Hypothalamus (tissue), 51 donors: ENCODE results near the gene DLX2.
"Not testable (repeated sequence)": the region's sequence is repeated elsewhere in the genome, so short reads cannot be mapped to it uniquely, and the experiment has no call there.

ENCODE experiments used
- DNase-seq, 51 donors: peaks; one replicate each; lab custom pipeline; 2025; lab: John Stamatoyannopoulos, UW

DLX2 gene

DNA sequence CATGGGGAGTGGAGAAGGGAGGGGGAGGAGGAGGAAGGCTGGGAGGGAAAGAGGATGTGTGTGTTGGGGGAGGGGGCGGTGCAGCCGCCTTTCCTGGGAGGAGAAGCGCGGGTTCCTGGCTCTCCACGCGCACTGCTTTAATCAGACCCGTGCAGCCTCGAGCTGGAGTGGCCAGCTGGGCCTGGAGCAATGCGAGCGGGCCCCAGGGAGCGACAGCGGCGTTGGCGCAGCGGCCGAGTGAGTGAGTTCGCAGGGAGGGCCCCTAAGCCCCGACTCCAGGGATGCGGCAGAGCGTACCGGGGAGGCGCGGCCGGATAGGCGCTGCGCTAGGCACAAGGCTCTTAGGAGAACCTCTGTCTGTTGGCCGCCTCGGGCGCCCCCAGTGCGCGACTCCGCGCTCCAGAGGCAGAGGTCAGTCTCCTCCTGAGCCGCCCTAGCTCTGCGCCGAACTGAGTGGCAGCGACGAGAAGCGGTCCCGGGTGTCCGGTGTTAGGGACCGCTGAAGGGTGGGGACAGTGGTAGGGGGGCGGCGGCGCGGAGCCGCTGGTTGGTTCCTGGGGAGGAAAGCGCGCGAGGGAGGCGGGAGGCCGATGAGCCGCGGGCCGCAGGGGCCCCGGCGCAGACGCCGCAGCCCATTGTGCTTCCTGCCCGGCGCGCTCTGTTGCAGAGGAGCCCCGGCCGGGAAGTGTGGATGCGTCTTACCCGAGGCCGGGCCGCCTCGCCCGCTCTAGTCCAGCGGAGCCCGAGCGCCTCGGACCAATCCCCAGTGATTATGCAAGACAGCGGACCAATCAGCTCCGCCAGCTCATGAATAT is 17.8 kb downstream of the DLX2 start:
- DNase-seq = peak in 32 of 51 donors; percentile 7 to 74 (median 46)

DNA sequence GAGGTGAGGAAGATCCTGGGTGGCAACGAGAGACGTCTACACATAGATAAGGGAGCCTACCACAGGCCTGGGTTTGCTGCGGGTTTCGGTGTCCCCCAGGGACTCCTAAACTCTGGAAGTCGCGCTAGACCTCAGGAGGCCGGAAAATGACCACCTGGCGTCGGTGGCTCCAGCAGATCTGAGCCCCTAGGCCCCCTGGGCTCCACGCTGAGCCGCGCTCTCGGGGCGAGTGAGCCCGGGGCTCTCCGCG is 18.4 kb downstream of the DLX2 start:
- DNase-seq = no peak

DNA sequence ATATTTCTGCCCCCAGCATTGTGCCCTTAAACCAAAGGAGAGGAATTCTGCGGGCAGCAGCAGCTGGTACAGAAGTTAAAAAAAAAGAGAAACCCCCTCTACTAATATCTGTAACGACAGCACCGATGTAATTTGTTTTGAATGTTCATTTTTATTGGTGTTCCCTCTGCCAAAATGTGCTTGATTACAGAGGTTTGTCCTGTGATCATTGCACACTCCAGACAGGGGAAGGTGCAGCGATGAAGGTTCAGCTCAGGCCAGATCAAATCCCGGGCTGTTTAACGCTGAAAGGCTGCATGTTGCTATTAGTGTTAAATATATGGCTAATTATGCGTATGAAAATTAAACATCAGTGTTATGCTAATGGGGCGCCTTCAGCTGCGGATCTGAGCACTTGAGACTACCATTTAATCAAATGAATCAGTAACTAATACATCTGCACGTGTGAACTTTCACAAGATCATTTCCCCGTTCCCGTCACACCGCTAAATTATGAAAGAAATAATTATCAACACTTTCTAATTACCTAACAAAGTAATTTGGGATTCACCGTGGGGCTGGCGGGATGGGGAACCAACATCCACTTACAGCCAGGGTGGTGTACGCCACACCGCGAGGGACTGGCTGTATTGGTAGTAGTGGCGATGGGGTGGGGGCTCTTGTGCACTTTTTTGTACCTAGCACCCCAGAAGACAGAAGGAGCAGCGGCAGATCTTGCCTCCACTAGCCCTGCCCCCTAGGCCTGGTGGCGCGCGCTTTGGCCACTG is 18.9 kb downstream of the DLX2 start:
- DNase-seq = no peak

DNA sequence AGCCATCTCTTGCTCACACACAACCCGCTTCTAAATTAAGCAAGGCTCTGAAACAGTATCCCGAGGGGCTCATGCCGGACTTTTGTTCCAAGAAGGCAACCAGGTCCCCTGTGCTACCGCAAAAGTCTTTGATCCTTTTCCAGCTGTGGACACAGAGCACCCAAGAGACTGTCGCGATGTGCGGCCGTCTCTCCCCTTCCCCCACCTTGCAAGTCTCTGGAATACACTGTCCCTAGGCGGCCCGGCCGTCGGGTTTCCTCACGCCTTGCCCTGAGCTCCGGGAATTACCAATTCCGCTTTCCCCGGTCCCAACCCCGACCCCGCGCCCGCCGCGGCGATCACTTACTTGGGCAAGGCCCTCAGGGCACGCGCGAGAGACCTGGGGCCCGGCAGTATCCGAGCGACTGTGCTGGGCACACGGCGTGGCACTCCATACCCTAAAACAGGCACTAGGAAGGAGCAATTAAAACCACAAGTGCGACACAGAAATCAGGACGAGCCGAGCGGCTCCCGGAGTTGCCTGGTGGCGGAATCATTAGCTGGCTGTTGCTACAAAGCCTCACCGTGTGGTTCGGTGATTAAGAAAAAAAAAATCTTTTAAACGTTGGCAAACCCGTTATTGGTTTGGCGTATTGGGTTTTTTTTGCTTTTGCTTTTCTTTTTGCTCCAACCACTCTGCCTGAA is 19.6 kb downstream of the DLX2 start:
- DNase-seq = no peak

DNA sequence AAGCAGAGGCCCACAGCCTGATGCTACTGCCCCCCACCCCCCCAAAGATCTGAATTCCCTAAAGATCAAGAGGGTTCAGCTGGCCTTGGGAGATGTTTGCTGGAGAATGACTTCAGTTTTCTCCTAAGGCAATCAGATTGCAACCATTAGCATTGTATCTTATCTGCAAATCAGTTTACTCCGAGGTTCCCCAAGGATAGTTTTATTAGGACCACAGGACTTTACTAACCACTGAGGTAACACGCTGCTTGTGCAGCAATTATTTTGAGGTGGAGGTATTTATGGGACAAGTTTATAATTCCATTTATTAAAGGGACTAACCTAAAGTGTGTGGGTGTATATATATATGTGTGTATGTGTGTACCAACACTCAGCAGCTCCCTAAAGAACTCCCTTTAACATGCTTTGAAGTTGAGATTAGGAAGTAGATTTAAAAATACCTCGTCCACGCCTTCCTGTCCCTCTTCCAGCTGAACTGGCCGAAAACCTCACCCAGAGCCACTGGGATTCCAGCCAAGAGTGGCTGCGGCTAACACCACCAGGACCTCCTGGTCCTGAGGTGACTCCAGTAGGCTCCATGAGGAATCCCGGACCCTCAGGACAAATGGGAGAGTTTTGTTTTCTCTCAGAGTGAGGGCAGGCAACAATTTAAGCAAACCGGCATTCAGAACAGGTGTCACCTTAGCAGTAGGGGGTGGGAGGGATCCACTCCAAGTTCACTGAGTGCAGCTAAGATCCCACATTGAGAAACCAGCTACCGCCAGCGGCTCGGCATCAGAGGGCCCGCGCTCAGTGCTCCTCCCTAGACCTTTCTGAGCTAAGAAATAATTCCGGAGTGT is 20.4 kb downstream of the DLX2 start:
- no peak for DNase-seq

DNA sequence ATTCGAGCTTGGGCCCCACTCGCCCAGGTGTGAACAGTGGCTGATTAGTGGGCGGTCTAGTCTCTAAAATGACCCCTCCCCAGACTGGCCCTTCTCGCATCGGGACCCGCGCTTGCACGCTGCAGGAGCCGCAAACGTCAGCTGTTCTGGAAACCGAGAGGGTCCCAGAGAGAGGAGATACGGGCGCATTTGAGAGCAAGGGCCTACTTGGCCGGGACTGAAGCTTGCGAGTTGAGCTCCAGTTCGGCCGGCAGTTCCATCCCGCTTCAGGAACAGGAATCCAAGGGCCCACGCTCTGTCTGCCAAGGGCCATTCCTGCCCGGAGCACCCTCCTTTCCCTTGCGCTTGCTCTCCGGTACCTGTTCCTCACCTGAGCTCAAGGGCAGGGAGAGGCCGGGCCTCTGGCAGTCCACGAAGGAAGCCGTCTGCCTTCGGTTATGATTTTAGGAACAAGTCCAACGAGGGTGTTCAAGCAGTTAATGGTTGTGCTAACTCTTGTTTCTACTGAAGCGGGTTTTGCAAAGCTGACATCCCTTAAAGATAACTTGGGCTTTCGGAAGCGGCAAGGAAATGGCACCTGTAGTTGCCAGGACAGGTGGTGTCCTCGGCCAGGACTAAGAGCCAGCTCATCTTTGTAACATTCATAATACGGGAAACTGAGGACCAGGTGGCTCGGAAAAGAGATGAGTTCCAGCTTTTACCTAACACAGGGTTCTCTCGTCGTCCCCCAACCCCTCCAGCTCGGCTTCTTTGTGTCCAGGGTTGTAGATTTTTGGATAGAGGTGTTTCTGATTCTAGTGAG is 21.3 kb downstream of the DLX2 start:
- DNase-seq = no peak

DNA sequence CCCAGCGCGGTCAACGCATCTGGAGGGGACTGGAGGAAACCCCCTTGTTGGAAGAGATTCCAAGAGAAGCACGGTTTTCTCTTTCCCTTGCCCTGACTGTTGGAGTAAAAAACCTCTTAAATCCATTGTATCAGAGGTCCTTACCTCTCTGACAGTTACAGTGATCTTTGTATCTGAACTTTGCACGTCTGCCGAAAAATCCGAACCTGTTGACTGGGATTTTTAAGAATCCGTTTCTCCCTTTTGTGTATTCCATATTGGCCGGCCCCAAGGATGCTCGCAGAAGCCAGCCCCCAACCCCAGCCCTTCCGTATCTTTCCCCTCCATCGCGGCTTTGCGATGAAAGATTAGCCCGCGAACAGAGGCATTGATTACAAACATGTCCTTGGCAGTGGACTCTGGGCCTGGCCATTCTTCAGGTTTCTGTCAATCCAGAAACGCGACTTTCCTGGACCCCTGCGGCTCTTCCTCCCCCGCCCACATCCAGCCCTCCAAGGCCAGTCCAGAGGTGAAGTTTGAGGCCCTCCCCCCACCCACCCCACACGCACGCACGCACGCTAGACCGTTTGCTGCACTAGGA is 22.0 kb downstream of the DLX2 start:
- DNase-seq = no peak

DNA sequence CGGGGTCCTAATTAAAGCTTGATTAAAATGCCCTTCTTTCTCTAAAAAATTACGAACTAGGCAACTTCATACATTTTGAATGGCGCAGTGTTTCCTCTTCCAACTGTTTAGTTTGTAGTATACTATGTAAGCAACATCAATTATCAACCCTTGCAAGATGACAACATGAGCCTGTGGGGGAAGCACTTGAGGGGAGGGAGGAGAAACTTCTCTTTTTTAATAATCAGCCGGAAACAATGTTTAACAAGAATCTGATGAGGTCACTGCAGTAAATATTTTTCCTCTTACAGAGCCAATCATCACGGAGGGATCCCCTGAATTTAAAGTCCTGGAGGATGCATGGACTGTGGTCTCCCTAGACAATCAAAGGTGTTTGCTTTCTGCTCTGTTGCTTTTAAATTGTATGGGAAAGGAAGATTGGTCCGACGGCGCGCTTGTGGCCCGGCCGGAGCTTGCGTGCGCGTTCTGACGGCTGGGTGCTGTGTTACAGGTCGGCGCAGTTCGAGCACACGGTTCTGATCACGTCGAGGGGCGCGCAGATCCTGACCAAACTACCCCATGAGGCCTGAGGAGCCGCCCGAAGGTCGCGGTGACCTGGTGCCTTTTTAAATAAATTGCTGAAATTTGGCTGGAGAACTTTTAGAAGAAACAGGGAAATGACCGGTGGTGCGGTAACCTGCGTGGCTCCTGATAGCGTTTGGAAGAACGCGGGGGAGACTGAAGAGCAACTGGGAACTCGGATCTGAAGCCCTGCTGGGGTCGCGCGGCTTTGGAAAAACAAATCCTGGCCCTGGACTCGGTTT is 22.7 kb downstream of the DLX2 start:
- DNase-seq = no peak

DNA sequence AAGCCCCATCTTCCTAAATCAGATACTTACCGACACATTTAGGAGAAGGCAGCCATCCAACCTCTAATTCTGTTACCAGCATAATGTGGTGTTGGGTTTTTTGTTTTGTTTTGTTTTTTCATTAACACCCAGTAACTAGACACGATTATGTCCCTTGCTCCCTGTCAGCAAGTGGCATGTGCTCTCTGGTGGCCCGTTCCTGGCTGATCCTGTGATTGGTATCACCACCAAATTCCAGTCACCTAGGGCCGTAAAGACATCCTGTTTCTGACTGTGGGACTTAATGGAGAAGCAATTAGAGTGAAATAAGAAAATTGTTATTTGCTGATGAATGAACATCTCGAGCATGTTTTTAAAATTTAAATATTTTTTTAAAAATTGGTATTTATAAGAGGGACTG is 23.3 kb downstream of the DLX2 start:
- no peak for DNase-seq

DNA sequence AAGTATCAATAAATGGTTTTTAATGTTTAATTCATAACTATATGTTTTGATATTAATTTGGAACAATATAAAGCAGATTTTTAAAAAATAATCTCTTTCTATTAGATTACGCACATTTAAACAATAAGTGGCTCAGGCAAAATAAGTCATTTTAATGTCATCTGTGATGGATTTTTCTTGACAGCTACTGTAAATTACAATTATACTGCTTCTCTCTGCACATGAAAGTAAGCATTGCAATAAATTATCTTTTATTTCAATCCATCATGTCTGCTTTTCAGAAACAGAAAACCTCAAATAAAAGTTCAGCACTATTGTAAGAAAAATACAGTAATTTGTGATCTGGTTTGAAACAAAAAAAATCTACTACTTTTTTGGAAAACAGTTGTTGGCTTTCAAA is 28.4 kb downstream of the DLX2 start:
- DNase-seq = no peak

DNA sequence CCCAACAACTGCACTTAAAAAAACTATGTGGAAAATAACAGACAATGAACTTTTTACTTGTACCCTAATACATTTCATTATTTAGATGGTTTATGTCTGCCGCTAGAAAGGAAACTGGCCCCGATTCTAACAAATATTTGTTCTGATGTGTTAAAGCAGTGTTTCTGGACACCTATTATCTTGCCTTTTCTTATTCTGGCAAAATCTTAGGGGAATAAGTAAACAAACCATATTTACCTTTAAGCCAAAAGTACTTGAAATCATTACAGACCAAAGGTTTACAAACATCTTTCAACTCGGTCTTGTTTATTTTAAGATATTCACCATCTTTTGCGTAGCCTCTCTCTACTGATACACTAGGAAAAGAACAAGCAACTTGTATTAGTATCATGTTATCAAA is 29.2 kb downstream of the DLX2 start:
- DNase-seq = no peak

DNA sequence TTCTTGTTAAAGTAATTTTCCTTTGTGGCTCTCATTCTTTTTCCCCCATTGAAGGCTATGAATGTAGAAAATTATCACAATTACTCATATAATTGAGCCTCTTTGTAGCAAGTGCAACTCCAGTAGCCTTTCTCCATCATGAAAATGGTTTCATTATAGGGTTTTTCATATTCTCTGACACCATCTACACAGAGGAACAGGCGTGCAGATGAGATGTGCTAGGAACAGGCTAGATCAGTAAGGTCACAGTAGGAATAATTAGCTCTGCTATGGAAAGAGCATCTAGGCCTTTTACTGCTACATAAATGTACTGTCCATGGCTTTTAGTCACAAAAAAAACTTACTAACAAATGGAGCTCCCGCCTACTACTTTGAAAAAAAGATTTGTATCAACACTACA is 30.0 kb downstream of the DLX2 start:
- DNase-seq = no peak

DNA sequence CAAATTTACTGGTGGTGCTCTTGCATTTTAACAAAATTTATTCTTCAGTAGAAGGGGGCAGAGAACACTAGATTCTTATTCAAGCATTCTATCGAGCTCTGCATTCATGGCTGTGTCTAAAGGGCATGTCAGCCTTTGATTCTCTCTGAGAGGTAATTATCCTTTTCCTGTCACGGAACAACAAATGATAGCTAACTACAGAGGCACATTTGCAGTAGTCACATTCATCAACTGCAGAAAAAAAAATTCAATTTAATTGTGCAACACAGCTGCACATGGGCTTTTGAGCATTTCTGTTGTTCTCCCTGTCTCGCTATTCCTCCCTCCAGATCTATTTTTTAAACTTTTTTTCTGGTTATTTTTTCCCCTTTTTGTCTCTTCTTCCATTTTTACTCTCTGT is 30.4 kb downstream of the DLX2 start:
- DNase-seq = no peak

DNA sequence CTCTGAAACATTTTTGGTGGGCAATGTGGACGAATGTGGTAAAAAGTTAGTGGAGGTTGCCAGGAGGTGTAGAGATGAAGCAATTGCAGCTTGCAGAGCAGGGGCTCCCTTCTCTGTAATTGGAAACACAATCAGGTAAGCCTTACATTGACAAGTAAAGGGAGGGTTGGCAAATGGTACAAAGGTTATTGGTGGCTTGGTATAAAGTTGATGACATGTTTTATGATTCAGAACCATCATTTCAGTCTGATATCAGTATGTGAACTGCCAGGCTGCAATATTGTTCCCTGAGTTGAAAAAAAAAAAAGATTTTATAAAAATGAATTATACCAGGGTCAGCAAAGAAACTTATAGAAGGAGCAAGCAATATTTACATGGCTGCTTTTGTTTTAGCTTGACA is 31.8 kb downstream of the DLX2 start:
- no peak for DNase-seq

DNA sequence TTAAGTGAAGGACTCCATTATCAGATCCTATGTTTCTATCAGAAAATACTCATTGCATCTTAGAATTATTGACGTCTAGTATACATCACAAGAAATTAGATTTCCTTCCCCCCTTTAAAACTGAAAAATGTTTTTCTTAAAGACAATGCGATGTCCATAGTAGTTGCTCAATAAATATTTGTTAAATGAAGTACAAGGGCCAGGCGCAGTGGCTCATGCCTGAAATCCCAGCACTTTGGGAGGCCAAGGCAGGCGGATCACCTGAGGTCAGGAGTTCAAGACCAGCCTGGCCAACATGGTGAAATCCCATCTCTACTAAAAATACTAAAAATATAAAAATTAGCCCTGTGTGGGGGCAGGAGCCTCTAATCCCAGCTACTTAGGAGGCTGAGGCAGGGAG is 34.8 kb downstream of the DLX2 start:
- not testable (repeated sequence) for DNase-seq

DNA sequence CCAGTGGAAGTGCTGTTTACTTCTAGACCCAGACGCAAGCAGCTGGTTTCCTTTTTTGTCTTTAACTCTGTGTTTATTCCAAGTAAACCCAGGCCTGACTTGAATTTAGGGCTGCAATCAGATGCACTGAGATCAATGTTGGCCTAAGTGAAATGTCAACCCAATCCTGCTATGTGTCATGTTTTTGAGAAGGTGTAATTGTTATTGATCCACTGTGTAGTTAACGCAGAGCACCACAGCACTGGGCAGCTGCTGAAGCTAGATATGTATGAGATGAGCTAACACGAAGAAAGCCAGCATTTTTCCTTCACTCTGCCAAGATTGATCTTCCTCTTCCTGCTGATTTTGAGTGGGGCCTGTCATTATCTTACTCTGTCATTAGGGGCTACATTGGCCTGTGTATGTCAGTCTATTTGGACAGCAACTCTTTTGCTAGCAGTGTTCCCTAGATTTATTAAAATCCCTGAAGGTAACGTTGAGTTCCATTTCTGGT is 36.3 kb downstream of the DLX2 start:
- no peak for DNase-seq

DNA sequence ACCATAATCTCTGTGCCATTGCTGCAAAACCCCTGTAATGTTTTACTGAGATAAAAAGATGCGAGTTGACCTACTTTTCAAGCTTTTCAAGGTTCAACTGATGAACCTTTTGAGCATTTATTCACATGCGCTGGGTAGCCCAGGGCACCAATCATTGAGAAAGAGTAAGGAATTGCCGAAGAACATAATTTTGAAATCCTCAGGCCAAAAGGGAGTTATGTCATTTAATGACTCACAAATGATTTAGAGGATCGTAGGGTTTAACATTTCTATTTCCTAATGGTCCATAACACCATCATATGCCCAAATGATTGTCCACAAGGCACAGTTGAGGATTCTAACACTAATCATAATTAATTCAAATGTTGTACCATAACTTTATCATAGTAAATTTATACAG is 37.6 kb downstream of the DLX2 start:
- DNase-seq = no peak

DNA sequence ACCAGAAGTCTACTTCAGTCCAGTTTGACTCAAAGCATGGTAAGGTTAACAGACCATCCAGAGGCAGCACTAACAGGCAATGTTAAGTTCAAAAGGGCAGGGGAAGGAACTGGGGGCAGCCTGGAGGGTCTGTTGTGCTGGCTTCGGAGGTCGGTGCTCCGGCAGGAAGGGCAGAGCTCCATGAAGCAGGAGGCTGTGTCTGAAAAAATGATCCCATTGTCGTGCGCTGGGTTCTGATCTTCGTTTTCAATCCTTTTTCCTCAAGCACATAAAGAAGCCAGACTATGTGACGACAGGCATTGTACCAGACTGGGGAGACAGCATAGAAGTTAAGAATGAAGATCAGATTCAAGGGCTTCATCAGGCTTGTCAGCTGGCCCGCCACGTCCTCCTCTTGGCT is 39.3 kb downstream of the DLX2 start:
- no peak for DNase-seq
